HG02981 (cell line): Measurements from ENCODE around the gene CENPM.
A peak's percentile ranks its signal among the peaks of the same experiment; 100 is the strongest.

Experiments
- ATAC-seq: cut with Tn5 transposase; IDR thresholded peaks from one replicate; pipeline ENCODE4 v1.9.1; 2021; ENCODE audit warnings: mild to moderate bottlenecking, moderate library complexity; ENCODE audit not compliant: unreplicated experiment

Gene CENPM

GRCh38 chr22:41933411-41934177 lies 13.4 kb downstream of the CENPM start:
- ATAC-seq, result no peak

DNA sequence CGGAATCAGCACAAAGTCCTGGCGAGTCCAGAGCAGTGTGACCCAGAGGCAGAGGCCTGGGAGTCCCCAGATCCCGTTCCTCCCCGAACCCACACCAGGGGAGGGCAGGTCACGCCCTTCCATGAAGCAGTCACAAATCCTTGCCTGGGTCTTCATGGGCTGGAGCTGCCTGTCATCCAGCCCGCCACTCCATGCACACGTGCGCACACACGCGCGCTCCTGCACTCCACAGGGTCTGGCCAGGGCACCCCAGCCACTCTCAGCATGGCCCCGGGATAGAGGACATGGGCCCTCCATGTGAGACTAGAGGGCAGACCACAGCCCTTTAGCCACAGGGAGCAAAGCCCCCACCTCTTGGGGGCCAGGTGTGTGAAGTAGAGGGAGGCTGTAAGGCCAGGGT lies 14.6 kb downstream of the CENPM start:
- no peak for ATAC-seq

- ATAC-seq, result no peak
Observed at GRCh38 chr22:41931701-41932269, 15.2 kb downstream of the CENPM start.

DNA sequence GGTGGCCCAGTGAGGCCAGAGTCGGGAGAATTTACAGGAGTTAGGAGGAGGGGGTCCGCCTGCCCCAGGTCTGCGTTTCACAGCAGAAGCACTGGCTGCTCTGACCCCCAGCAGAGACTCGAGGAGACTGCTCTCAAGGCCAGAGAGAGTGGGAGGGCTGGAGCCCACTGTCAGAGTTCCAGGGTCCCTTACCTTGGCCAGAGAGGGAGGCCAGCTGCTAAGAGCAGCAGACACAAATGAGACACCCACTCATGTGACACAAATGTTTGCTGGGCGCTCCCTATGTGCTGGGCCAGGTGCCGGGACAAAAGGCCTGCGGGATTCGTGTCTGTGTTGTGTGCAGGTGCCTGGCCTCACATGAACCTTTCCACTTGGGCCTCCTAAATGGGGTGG lies 17.5 kb downstream of the CENPM start:
- no peak for ATAC-seq

GRCh38 chr22:41928593-41929417 lies 18.1 kb downstream of the CENPM start:
- no peak for ATAC-seq

DNA sequence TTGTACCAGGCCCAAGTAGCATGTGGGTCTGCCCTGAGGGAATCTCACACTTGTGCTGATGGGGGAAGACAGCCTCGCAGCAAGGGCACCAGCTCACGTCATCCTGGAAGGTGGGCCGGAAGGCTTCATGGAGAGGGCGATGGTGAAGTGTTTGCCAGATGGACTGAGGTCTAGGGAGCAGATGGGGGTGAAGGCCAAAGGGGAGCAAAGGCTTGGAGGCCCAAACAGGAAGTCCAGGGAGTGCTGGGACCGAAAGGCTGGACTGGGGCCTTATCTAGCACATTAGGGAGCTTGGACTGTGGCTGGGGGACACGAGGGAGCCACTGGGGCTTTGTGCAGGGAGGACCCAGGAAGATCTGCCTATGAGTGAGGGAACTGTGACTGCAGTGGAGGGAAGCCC lies 19.1 kb downstream of the CENPM start:
- ATAC-seq, result no peak

GRCh38 chr22:41925783-41926460 lies 21.0 kb downstream of the CENPM start:
- no peak for ATAC-seq

- no peak for ATAC-seq
Observed at GRCh38 chr22:41923595-41924276, 23.2 kb downstream of the CENPM start.

- ATAC-seq, result no peak
Observed at GRCh38 chr22:41922940-41923594, 23.9 kb downstream of the CENPM start.

- ATAC-seq, result no peak
Observed at GRCh38 chr22:41922328-41922727, 24.6 kb downstream of the CENPM start.

- peak; percentile 14 for ATAC-seq
Observed at GRCh38 chr22:41920271-41920976, 26.5 kb downstream of the CENPM start.

DNA sequence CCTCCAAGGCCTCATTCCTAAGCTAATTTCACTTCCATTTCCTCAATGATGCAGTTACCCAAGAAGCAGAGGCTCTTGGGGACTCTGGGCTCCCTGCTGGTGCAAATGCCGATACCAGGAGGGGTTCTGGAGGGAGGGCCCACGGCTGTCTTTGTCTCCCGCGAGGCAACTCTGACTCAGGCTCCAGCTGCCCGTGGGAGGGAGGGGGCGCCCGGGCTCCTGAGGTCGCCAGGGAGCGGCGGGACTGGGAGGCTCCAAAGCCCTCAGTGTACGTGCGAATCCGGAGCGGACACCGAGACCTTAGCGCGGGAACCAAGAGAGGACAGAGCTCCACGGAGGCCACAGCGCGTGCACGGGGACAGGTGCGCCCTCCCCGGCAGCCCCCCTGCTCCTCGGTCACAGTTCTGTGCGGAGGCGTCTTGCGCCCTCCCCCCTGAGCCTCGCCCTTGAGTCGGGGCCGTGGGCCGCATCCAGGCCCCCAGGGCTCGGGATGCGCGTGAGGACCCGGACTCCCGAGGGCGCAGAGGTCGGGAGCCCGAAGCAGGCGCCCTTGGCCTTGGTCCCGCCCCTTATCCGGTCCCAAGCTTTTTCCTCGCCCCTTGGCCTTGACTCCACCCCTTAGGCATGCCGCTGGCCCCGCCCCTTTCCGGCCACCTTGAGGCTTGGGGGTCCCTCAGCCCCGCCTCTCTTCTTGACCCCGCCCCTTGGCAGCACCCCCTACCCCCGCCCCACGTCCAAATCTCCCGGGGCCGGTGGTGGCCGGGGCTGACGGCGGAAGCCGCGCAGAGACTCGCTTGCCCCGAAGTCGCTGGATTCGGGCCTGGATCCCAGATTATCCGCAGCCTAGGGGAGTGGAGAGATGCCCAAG lies 27.4 kb downstream of the CENPM start:
- peak; percentile 50 for ATAC-seq

DNA sequence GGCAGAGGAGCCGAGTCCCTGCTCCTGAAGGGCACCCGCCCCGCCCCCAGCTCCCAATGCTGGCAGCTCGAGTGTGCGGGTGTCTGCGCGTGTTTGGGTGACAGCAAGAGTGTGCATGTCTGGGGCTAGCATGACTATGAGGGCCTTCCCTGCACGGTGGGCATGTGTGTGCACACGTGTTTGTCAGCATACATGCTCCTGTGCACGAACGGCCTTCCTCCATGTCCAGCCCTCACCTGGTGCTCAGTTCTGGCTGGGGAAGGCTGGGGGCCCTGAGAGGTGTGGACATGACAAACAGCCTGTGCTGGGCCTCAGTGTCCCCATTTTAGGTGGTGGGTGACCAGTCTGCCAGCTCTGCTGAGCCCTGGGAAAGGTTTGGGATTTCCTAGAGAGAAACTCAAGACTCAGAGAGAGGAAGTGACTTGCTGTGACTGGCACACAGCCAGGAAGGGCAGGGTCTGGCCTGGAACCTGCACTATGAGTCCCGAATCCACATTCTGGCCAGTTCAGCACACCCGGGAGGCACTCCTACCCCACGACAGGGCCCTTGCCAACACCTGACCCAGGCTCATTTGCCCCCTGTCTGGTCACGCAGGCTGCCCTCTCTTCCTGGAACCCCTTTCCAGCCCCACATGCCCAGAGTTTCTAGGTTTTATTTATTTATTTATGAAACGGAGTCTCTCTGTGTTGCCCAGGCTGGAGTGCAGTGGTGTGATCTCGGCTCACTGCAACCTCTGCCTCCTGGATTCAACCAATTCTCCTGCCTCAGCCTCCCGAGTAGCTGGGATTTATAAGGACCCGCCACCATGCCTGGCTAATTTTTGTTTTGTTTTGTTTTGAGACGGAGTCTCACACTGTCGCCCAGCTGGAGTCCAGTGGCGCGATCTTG lies 28.8 kb downstream of the CENPM start:
- no peak for ATAC-seq

GRCh38 chr22:41917375-41917902 lies 29.5 kb downstream of the CENPM start:
- no peak for ATAC-seq

GRCh38 chr22:41916745-41917358 lies 30.1 kb downstream of the CENPM start:
- ATAC-seq, result no peak

GRCh38 chr22:41915786-41916493 lies 31.0 kb downstream of the CENPM start:
- ATAC-seq, result no peak
